ENCODE results near the gene G3BP1.

G3BP1 gene

GRCh38 chr5:151740336-151740942 lies 31.3 kb upstream of the G3BP1 start:
- H3K18ac ChIP-seq (ENCODE audit: low read length): no peak overlapping the region
- no CpG with 5 or more reads among the region's 11 CpGs for WGBS (ENCODE audit: extremely low coverage, insufficient coverage, insufficient read length)
- H2AFZ ChIP-seq (ENCODE audit: insufficient read depth, low read length, poor library complexity): no peak overlapping the region
- H4K91ac ChIP-seq (ENCODE audit: low read depth, low read length): peak overlapping the region; percentile 65
- H4K8ac ChIP-seq (ENCODE audit: low read depth, low read length): peak overlapping the region; percentile 34
- peak overlapping the region; percentile 45 for H3K4me2 ChIP-seq (ENCODE audit: low read length)
- H3K27me3 ChIP-seq (ENCODE audit: insufficient read depth, low read length): no peaks in the 10 kb centered on the region
- H3K23ac ChIP-seq (ENCODE audit: low read length): no peak overlapping the region
- H3K79me2 ChIP-seq (ENCODE audit: control insufficient read depth, insufficient read depth, low read length, poor library complexity): no peaks in the 10 kb centered on the region
- no peak overlapping the region for H4K12ac ChIP-seq (ENCODE audit: low read depth, low read length)
- H2BK12ac ChIP-seq (ENCODE audit: low read length): peak overlapping the region; percentile 45
- no peaks in the 10 kb centered on the region for H3K9me3 ChIP-seq (ENCODE audit: insufficient read depth, low read depth, low read length)
- peak overlapping the region; percentile 28 for H2AK5ac ChIP-seq (ENCODE audit: low read length)
- H3K27ac ChIP-seq (ENCODE audit: low read depth, low read length): peak overlapping the region; percentile 88
- DNase-seq: peak; percentile 56 to 87
- peak overlapping the region; percentile 30 for H3K14ac ChIP-seq (ENCODE audit: low read length)
- H3K36me3 ChIP-seq (ENCODE audit: control insufficient read depth in 1 of 2, insufficient read depth in 2 of 2, low read length in 2 of 2): peaks cover 5 to 11% of the 10 kb centered on the region in 2 experiments
- peak overlapping the region; percentile 56 for H2BK120ac ChIP-seq (ENCODE audit: insufficient read depth, low read length, poor library complexity)
- H2BK5ac ChIP-seq (ENCODE audit: low read depth, low read length, poor library complexity): peak overlapping the region; percentile 80
- H3K4ac ChIP-seq (ENCODE audit: low read depth, low read length): peak overlapping the region; percentile 17
- H3K4me3 ChIP-seq (ENCODE audit: low read depth, low read length): no peak overlapping the region
- H3K9ac ChIP-seq (ENCODE audit: low read length): no peak overlapping the region
- H3K4me1 ChIP-seq (ENCODE audit: control insufficient read depth in 1 of 2, insufficient read depth in 2 of 2, low read length in 2 of 2): peaks cover 14 to 16% of the 10 kb centered on the region in 2 experiments
- peaks cover 12% of the 10 kb centered on the region for H3K79me1 ChIP-seq (ENCODE audit: low read length)

GRCh38 chr5:151740958-151741373 lies 30.8 kb upstream of the G3BP1 start:
- Histone ChIP-seq H3K14ac (ENCODE audit: low read length) (no peak overlapping the region), H3K79me2 (ENCODE audit: control insufficient read depth, insufficient read depth, low read length, poor library complexity) (no peaks in the 10 kb centered on the region), H3K18ac (ENCODE audit: low read length) (peak overlapping the region; percentile 43), H3K23ac (ENCODE audit: low read length) (no peak overlapping the region), H2BK12ac (ENCODE audit: low read length) (peak overlapping the region; percentile 19), H2BK120ac (ENCODE audit: insufficient read depth, low read length, poor library complexity) (peak overlapping the region; percentile 62), H3K9ac (ENCODE audit: low read length) (no peak overlapping the region), H2BK5ac (ENCODE audit: low read depth, low read length, poor library complexity) (peak overlapping the region; percentile 59), H4K12ac (ENCODE audit: low read depth, low read length) (no peak overlapping the region), H3K4me1 (ENCODE audit: control insufficient read depth in 1 of 2, insufficient read depth in 2 of 2, low read length in 2 of 2) (peaks cover 14 to 16% of the 10 kb centered on the region in 2 experiments), H4K91ac (ENCODE audit: low read depth, low read length) (no peak overlapping the region), H3K27ac (ENCODE audit: low read depth, low read length) (peak overlapping the region; percentile 88), H3K4me2 (ENCODE audit: low read length) (peak overlapping the region; percentile 45), H2AFZ (ENCODE audit: insufficient read depth, low read length, poor library complexity) (no peak overlapping the region), H3K4ac (ENCODE audit: low read depth, low read length) (no peak overlapping the region), H2AK5ac (ENCODE audit: low read length) (no peak overlapping the region), H3K36me3 (ENCODE audit: control insufficient read depth in 1 of 2, insufficient read depth in 2 of 2, low read length in 2 of 2) (peaks cover 5 to 13% of the 10 kb centered on the region in 2 experiments), H3K9me3 (ENCODE audit: insufficient read depth, low read depth, low read length) (no peaks in the 10 kb centered on the region), H4K8ac (ENCODE audit: low read depth, low read length) (no peak overlapping the region), H3K27me3 (ENCODE audit: insufficient read depth, low read length) (no peaks in the 10 kb centered on the region), H3K4me3 (ENCODE audit: low read depth, low read length) (no peak overlapping the region), H3K79me1 (ENCODE audit: low read length) (peaks cover 12% of the 10 kb centered on the region)
- no CpG with 5 or more reads among the region's 2 CpGs for WGBS (ENCODE audit: extremely low coverage, insufficient coverage, insufficient read length)
- DNase-seq: peak in 1 of 2 donors; percentile 62

DNA sequence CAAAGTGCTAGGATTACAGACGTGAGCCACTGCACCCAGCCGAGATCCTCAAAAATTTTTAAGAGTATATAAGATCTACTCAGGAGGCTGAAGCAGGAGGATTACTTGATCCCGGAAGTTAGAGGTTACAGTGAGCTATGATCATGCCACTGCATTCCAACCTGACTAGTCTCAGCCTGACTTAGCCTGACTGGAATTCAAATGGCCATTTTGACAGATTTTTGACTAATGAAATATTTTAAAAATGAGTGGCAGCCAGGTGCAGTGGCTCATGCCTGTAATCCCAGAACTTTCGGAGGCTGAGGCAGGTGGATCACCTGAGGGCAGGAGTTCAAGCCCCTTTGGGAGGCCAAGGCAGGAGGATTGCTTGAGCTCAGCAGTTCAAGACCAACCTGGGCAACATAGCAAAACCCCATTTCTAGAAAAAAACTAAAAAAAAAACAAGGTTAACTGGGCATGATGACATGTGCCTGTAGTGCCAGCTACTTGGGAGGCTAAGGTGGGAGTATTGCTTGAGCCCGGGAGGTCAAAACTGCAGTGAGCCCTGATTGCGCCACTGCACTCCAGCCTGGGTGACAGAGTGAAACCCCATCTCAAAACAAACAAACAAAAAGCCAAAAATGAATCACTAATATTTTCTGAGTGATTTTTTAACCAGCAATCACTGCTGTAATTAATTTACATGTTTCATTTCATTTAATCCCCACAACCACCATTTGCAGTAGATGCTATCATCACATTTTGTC lies 29.9 kb upstream of the G3BP1 start:
- H3K23ac ChIP-seq (ENCODE audit: low read length): no peak overlapping the region
- WGBS (ENCODE audit: extremely low coverage, insufficient coverage, insufficient read length): no CpG with 5 or more reads among the region's 6 CpGs
- no peaks in the 10 kb centered on the region for H3K79me2 ChIP-seq (ENCODE audit: control insufficient read depth, insufficient read depth, low read length, poor library complexity)
- no peak overlapping the region for H3K4me2 ChIP-seq (ENCODE audit: low read length)
- no peaks in the 10 kb centered on the region for H3K27me3 ChIP-seq (ENCODE audit: insufficient read depth, low read length)
- H3K27ac ChIP-seq (ENCODE audit: low read depth, low read length): peak overlapping the region; percentile 35
- no peaks in the 10 kb centered on the region for H3K9me3 ChIP-seq (ENCODE audit: insufficient read depth, low read depth, low read length)
- H3K4me1 ChIP-seq (ENCODE audit: control insufficient read depth in 1 of 2, insufficient read depth in 2 of 2, low read length in 2 of 2): peaks cover 14 to 16% of the 10 kb centered on the region in 2 experiments
- no peak overlapping the region for H3K4me3 ChIP-seq (ENCODE audit: low read depth, low read length)
- no peak overlapping the region for H3K14ac ChIP-seq (ENCODE audit: low read length)
- no peak overlapping the region for H2AFZ ChIP-seq (ENCODE audit: insufficient read depth, low read length, poor library complexity)
- H2BK5ac ChIP-seq (ENCODE audit: low read depth, low read length, poor library complexity): no peak overlapping the region
- H2BK120ac ChIP-seq (ENCODE audit: insufficient read depth, low read length, poor library complexity): peak overlapping the region; percentile 12
- peak overlapping the region; percentile 33 for H4K91ac ChIP-seq (ENCODE audit: low read depth, low read length)
- peaks cover 8 to 16% of the 10 kb centered on the region in 2 experiments for H3K36me3 ChIP-seq (ENCODE audit: control insufficient read depth in 1 of 2, insufficient read depth in 2 of 2, low read length in 2 of 2)
- peak; percentile 77 to 93 for DNase-seq
- H4K8ac ChIP-seq (ENCODE audit: low read depth, low read length): no peak overlapping the region
- no peak overlapping the region for H2AK5ac ChIP-seq (ENCODE audit: low read length)
- H4K12ac ChIP-seq (ENCODE audit: low read depth, low read length): no peak overlapping the region
- H3K4ac ChIP-seq (ENCODE audit: low read depth, low read length): no peak overlapping the region
- peaks cover 11% of the 10 kb centered on the region for H3K79me1 ChIP-seq (ENCODE audit: low read length)
- H3K18ac ChIP-seq (ENCODE audit: low read length): no peak overlapping the region
- H2BK12ac ChIP-seq (ENCODE audit: low read length): no peak overlapping the region
- no peak overlapping the region for H3K9ac ChIP-seq (ENCODE audit: low read length)

GRCh38 chr5:151742870-151743294 lies 28.9 kb upstream of the G3BP1 start:
- no peak overlapping the region for H3K4me2 ChIP-seq (ENCODE audit: low read length)
- no CpG with 5 or more reads among the region's 7 CpGs for WGBS (ENCODE audit: extremely low coverage, insufficient coverage, insufficient read length)
- no peak overlapping the region for H3K23ac ChIP-seq (ENCODE audit: low read length)
- no peak overlapping the region for H4K12ac ChIP-seq (ENCODE audit: low read depth, low read length)
- no peak overlapping the region for H3K27ac ChIP-seq (ENCODE audit: low read depth, low read length)
- no peak overlapping the region for H3K18ac ChIP-seq (ENCODE audit: low read length)
- no peaks in the 10 kb centered on the region for H3K79me2 ChIP-seq (ENCODE audit: control insufficient read depth, insufficient read depth, low read length, poor library complexity)
- H3K4me1 ChIP-seq (ENCODE audit: control insufficient read depth in 1 of 2, insufficient read depth in 2 of 2, low read length in 2 of 2): peaks cover 14 to 16% of the 10 kb centered on the region in 2 experiments
- H4K8ac ChIP-seq (ENCODE audit: low read depth, low read length): no peak overlapping the region
- no peak overlapping the region for H3K14ac ChIP-seq (ENCODE audit: low read length)
- no peak overlapping the region for H2BK120ac ChIP-seq (ENCODE audit: insufficient read depth, low read length, poor library complexity)
- no peaks in the 10 kb centered on the region for H3K27me3 ChIP-seq (ENCODE audit: insufficient read depth, low read length)
- H2BK5ac ChIP-seq (ENCODE audit: low read depth, low read length, poor library complexity): no peak overlapping the region
- H3K79me1 ChIP-seq (ENCODE audit: low read length): peaks cover 9% of the 10 kb centered on the region
- peaks cover 8 to 16% of the 10 kb centered on the region in 2 experiments for H3K36me3 ChIP-seq (ENCODE audit: control insufficient read depth in 1 of 2, insufficient read depth in 2 of 2, low read length in 2 of 2)
- no peak overlapping the region for H2AFZ ChIP-seq (ENCODE audit: insufficient read depth, low read length, poor library complexity)
- no peak overlapping the region for H4K91ac ChIP-seq (ENCODE audit: low read depth, low read length)
- no peak overlapping the region for H3K4ac ChIP-seq (ENCODE audit: low read depth, low read length)
- no peak overlapping the region for H3K9ac ChIP-seq (ENCODE audit: low read length)
- DNase-seq: peak; percentile 24 to 74
- H2BK12ac ChIP-seq (ENCODE audit: low read length): no peak overlapping the region
- no peaks in the 10 kb centered on the region for H3K9me3 ChIP-seq (ENCODE audit: insufficient read depth, low read depth, low read length)
- H2AK5ac ChIP-seq (ENCODE audit: low read length): no peak overlapping the region
- H3K4me3 ChIP-seq (ENCODE audit: low read depth, low read length): no peak overlapping the region

All from trophoblast cell (in vitro differentiated cells and primary cell).